Activated T-cell treated with anti-CD3 and anti-CD28 coated beads for 24 hours (primary cell): ENCODE data around the gene LAMA2.

Experiments
- DNase-seq: peaks from one replicate; pipeline ENCODE4 v3.0.0-alpha.2; 2020; ENCODE audit warnings: low read depth

The LAMA2 gene

GRCh38 chr6:129320892-129321291 is 438.0 kb downstream of the LAMA2 start:
- DNase-seq = no peak

DNA sequence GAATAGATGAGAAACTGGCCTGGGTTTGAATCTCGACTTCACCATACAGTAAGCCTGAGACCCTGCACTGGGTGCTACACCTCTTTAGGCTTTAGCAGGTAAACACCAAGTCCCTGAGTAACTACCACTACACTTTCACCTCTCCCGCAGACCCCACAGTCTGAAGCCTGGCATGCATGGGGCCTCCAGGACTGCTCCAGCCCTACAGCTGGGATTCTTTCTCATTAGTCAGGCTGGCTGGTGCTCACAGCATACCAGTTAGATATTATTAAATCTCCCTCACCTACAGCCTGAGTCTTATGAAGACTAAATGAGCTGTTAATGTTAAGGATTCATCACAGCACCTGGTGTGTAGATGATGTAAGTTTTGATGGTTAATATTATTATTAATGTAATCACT is 438.4 kb downstream of the LAMA2 start:
- no peak for DNase-seq

DNA sequence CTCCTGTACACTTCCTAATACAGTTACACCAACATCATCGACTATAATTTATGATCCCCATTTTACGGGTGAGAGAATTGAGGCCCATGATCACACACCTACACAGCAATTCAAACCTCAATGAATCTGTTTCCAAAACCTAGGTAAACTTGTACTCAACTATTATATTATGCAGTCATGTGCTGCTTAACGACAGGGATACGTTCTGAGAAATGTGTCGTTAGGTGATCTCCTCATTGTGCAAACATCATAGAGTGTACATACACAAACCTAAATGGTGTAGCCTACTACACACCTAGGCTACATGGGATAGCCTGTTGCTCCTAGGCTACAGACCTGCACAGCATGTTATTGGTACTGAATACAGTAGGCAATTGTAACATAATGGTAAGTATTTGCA is 441.4 kb downstream of the LAMA2 start:
- no peak for DNase-seq

DNA sequence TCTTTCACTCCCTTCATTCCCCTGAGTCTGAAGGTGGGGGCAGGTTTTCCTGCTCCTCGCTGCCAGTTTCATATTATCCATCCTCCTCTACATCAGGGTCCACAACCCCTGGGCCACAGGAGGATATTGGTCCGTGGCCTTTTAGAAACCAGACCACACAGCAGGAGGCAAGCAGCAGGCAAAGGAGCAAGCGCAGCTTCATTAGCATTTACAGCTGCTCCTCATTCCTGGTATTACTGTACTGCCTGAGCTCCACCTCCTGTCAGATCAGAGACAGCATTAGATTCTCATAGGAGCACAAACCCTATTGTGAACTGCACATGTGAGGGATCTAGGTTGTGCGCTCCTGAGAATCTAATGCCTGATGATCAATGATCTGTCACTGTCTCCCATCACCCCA is 446.7 kb downstream of the LAMA2 start:
- no peak for DNase-seq

DNA sequence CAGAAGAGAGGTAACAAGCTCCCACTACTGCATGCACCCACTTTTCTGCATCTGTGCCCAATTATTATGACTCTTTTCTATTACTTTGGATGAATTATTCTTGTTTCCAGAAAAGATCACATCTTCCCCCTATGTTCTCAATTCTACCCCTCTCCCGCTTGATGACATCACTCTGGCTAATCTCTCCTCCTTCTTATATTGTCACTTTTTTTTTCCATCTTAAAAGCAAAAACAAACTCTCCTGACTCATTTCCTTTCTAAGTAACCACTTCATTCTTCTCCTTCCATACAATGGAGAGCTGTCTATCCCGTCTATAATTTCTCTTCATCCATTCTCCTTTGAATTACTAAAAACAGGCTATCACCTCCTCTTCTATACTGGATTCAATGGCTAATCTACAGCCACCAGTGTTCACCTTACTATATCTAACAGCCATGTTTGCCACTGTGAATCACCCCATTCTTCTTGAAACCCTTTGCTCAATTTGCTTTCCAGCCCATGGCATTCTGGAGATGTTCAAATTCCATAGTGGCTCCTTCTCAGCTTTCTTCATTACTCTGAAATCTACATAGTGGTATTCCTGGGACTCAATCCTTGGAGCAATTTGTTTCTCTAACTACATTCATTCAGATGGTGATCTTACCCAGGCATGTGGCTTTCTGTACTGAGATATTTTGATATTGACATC is 448.7 kb downstream of the LAMA2 start:
- DNase-seq = no peak

GRCh38 chr6:129335792-129336191 is 452.9 kb downstream of the LAMA2 start:
- no peak for DNase-seq

- DNase-seq = no peak
Observed at GRCh38 chr6:129338683-129339082, 455.7 kb downstream of the LAMA2 start.

DNA sequence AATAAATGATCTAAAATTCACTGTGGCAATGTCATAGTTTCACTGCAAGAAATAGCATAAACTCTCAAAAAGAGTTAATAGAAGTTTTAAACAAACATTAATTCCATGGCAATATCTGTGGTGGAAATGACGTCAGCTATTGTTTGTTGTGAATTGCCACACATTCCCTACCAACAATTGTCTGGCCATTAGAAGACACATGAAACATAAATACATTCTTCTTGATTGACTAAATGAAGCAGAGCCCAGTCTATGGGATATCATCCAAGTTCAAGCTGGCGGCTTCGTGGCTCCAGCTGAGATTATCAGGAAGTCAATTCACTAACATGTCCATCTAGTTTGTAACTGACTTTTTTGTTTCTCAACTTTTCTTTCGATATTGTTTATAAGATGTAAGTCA is 458.0 kb downstream of the LAMA2 start:
- no peak for DNase-seq

DNA sequence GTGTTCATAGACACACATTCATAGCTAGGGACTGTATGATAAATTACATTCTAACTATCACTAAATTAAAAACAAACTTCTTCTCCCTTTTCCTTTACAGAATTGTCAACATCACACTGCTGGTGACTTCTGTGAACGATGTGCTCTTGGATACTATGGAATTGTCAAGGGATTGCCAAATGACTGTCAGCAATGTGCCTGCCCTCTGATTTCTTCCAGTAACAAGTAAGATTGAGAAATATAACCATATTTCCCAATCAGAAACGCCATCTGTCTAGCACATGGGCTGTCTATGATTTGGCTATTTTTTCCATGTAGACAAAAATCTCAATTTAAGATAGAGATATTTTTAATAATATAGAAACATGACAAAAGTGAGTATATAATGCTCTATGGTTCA is 459.3 kb downstream of the LAMA2 start:
- DNase-seq = no peak

DNA sequence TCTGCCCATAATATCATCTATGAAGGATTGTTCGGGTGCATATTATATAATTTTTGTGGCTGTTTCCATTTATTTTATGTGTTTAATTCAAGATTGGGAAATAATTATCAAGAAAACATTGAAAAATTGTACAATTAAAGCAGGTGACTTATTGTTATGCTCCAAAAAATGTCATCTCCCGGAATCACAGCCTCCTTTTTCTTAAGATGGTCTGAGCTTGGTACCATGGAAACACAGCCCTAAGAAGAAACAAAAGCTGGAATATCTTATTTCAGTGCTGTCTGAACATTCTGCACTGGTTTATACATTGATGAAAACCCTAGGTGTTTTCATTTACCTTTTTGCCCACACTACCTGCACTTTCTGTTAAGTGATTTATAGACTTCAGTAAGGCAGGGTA is 459.9 kb downstream of the LAMA2 start:
- DNase-seq = no peak

GRCh38 chr6:129344379-129344778 is 461.4 kb downstream of the LAMA2 start:
- no peak for DNase-seq

GRCh38 chr6:129345890-129346289 is 463.0 kb downstream of the LAMA2 start:
- DNase-seq = no peak

DNA sequence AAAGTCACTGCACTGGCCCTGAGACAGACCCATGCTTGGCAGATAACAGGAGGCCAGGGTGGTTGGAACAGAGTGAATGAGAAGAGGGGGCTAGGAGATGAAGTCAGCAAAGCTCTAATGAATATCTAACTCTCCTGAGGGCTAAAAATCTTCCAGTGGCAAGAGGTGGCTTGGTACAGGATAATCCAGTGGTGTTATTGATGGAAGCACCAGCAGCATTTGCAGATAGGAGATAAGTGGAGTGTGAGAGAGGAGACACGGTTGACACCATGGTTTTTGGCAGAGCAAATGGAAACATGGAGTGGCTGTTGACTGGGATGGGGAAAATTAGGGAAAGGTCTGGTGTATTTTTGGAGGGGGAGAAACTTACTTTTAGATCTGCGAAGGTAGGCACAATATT is 464.0 kb downstream of the LAMA2 start:
- no peak for DNase-seq

DNA sequence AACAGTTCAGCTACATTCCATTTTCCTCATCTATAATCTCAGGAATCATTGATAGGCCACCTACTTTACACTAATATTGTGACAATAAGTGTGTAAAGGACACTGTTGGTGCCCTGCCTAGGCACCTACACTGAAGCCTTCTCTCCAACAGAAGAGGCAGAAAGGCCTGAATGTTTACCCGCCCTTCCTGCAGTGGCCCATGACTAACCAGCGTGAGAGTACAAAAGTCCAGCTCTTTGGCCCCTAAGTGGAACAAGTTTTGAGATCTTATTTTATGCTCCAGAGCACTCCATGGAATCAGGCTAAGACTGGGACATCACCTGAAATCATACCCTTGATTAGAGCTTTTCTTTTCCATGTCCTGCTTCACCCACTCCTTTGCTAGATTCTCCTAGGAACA is 467.3 kb downstream of the LAMA2 start:
- no peak for DNase-seq

GRCh38 chr6:129351807-129352206 is 468.9 kb downstream of the LAMA2 start:
- DNase-seq = no peak

GRCh38 chr6:129353067-129353466 is 470.1 kb downstream of the LAMA2 start:
- DNase-seq = no peak

GRCh38 chr6:129356129-129356528 is 473.2 kb downstream of the LAMA2 start:
- no peak for DNase-seq

DNA sequence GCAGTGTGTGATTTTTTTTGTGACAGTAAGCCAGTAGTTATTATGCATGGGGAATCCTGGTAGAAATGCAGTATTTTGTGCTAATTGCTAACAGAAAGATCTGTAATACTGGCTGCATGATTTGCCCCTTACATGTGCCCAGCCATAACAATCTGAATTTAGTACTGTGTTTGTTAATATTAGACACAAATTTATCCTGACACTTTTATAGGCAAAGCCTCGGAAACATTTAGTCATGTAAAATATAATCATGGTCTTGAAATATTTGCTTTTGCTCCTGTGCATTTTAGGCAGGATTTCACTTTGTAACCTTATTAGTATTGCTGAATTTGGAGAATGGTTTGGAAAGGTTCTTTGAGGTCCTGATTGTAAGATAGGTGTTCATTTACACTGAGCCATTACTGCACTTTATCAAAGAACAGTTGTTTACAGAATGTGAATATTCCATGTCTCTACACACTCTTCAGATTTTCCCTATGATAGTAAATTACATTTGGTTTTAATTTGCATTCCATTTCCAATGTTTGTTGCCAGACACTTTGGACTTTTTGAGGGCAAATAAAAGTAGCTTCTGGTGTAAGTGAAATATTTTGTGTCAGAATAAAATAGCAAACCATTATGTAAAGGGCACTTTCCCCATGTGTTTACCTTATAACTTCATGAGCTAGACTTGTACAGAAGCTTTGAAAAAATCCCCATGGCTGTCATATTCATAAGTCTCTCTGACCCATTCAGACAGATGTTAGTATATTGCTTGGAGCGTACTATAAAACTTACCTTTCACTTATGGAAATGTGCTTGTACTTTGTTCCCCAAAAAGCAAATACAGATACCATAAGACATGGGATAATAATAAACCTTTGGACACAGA is 477.1 kb downstream of the LAMA2 start:
- no peak for DNase-seq

DNA sequence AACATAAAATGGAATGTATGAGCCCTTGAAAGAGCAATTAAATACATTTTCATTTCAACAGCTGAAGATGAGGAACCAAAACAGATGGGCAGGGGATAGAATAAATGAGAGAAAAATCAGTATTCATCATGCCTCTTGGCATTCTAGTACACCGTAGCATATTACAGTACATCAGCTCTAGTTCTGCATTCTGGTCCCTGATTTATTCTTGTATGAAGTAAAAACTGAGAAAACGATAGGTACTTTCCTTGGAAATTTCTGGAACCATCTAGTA is 477.7 kb downstream of the LAMA2 start:
- no peak for DNase-seq

DNA sequence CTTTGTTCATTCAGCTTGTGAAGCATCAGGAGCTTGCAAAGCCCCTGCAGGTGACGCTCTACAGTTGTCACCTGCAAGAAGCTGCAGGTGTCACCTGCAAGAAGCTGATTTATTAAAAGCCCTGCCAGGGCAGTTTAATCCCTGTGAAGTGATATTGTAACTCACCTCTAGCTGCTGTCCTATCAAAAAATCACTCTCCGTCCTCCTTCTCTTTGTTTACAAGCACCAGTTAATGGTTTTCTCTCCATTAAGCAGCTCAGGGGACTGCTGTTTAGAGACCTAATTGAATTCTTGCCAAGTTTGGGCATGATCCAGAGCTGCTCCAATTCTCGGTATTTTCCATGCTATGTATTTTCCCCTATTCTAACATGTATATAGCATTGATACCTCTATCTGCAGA is 481.1 kb downstream of the LAMA2 start:
- DNase-seq = no peak

DNA sequence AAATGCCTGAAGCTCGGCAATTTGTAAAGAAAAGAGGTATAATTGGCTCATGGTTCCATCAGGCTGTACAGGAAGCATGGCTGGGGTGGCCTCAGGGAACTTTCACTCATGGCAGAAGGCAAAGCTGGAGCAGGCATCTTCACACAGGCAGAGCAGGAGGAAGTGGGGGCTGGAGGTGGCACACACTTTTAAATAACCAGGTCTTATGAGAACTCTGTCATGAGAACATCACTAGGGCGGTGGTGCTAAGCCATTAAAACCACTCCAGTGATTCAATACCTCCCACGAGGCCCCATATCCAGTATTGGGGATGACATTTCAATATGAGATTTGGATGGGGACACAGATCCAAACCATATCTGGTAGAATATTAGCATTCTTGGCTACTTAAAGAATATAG is 481.8 kb downstream of the LAMA2 start:
- DNase-seq = no peak

- DNase-seq = no peak
Observed at GRCh38 chr6:129368076-129368475, 485.1 kb downstream of the LAMA2 start.

DNA sequence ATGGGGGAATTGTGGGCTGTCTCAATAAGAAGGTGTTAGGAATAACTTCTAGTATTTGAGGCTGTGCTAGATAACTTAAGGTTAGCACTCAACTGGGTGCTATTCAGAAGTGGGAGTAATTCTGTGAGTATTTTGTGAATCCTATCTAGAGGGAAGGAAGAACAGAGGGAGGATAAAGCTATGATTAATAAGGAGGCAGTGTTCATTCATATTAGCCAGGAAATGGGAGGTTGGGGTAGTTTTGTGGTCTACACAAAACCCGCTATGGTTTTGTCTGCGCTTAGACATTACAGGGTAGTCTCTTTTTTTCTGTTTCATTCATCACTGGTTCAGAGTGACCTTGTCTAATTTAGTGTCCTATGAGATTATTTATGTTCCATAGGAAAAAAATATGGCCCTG is 486.0 kb downstream of the LAMA2 start:
- DNase-seq = no peak

GRCh38 chr6:129369737-129370136 is 486.8 kb downstream of the LAMA2 start:
- no peak for DNase-seq
